ENCODE data around the gene ZNF282.

ZNF282 gene

DNA sequence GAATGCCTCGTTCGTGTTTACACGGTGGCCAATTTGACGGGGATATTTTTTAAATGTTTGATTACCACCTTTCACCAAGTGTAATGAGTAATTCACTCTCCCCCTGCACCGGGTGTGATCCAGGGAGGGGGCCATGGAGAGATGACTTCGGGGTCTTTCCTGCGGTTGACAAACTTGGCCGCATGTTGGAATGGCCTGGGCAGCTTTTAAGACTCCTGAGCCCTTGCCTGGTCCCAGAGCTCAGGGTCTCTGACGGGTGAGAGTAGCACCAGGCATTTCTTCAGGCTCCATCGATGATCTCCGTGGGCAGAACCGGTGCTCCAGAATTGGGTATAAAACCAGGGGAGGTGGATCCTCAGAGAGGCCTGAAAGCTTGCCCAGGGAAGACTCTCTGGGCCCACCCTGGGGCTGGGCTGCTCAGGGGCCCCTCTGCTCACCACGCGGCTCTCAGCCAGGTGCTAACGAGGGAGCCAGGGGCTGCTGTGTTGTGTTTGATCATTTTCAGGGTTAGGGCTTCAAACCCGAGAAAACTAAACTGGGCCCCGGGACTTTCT lies 882 bp downstream of the ZNF282 start:
- no peaks in the 10 kb centered on the region for H3K9me3 ChIP-seq (ENCODE audit: control insufficient read depth, low read length)
- H3K36me3 ChIP-seq (ENCODE audit: control insufficient read depth, insufficient read depth, low read length, severe bottlenecking), result peaks cover 31% of the 10 kb centered on the region
- no peaks in the 10 kb centered on the region for H3K27me3 ChIP-seq (replicated peaks; ENCODE audit: control insufficient read depth, insufficient read depth, low read length)
- H3K4me1 ChIP-seq (ENCODE audit: control insufficient read depth, insufficient read depth, low read length), result peaks cover 16% of the 10 kb centered on the region
- peak overlapping the region; percentile 99 for H3K9ac ChIP-seq (ENCODE audit: low read length)
- peak overlapping the region; percentile 95 for H3K4me3 ChIP-seq (ENCODE audit: low read length)
- DNase-seq (ENCODE audit: low read depth), result peak; percentile 49

DNA sequence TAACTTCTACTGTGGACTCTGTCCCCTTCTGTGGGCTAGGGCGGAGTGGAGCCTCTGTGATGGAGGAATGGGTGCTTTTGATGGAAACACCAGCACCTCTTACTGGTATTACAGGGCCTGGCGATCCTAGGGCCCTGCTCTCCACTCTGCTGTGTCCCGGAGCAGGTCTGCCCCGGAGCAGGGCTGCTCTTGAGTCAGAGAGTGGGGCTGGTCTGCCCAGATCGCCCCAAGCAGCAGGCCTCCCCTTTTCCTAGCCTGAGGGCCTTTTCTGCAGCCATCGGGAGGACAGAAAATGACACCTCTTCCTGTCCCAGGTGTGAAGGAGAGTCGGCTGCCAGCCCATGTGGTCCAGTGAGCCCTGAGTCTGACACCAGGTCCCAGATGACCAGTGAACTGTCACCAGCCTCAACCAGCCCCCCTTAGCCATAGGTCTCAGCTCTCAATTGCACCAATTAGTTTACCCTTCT lies 1.4 kb downstream of the ZNF282 start:
- Histone ChIP-seq H3K27me3 (replicated peaks; ENCODE audit: control insufficient read depth, insufficient read depth, low read length) (no peaks in the 10 kb centered on the region), H3K9me3 (ENCODE audit: control insufficient read depth, low read length) (no peaks in the 10 kb centered on the region), H3K4me3 (ENCODE audit: low read length) (peak overlapping the region; percentile 95), H3K4me1 (ENCODE audit: control insufficient read depth, insufficient read depth, low read length) (peaks cover 16% of the 10 kb centered on the region), H3K9ac (ENCODE audit: low read length) (peak overlapping the region; percentile 99), H3K36me3 (ENCODE audit: control insufficient read depth, insufficient read depth, low read length, severe bottlenecking) (peaks cover 36% of the 10 kb centered on the region)
- peak; percentile 47 for DNase-seq (ENCODE audit: low read depth)

DNA sequence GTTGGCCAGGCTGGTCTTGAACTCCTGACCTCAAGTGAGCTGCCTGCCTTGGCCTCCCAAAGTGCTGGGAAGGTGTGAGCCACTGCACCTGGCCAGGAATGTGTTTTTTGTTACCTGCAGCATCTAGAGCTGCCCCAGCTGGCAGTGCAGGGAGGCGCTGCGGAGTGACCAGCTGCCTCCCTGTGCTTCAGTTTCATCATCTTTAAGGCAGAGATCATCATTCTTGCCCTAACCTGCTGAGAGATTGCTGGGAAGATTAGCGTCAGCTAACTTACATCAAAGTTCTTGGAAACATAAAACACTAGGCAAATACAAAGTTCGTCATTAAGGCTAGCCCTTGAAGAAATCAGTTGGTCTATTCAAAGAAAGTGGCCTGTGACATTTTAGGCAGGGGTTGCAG lies 2.3 kb downstream of the ZNF282 start:
- Histone ChIP-seq H3K9me3 (ENCODE audit: control insufficient read depth, low read length) (no peaks in the 10 kb centered on the region), H3K4me1 (ENCODE audit: control insufficient read depth, insufficient read depth, low read length) (peaks cover 16% of the 10 kb centered on the region), H3K4me3 (ENCODE audit: low read length) (no peak overlapping the region), H3K36me3 (ENCODE audit: control insufficient read depth, insufficient read depth, low read length, severe bottlenecking) (peaks cover 41% of the 10 kb centered on the region), H3K27me3 (replicated peaks; ENCODE audit: control insufficient read depth, insufficient read depth, low read length) (no peaks in the 10 kb centered on the region), H3K9ac (ENCODE audit: low read length) (no peak overlapping the region)
- DNase-seq (ENCODE audit: low read depth), result no peak

- H3K27me3 ChIP-seq (replicated peaks; ENCODE audit: control insufficient read depth, insufficient read depth, low read length), result no peaks in the 10 kb centered on the region
- peaks cover 47% of the 10 kb centered on the region for H3K36me3 ChIP-seq (ENCODE audit: control insufficient read depth, insufficient read depth, low read length, severe bottlenecking)
- no peak overlapping the region for H3K9ac ChIP-seq (ENCODE audit: low read length)
- no peak for DNase-seq (ENCODE audit: low read depth)
- H3K4me1 ChIP-seq (ENCODE audit: control insufficient read depth, insufficient read depth, low read length), result peaks cover 16% of the 10 kb centered on the region
- H3K9me3 ChIP-seq (ENCODE audit: control insufficient read depth, low read length), result no peaks in the 10 kb centered on the region
- no peak overlapping the region for H3K4me3 ChIP-seq (ENCODE audit: low read length)
These were observed 2.9 kb downstream of the ZNF282 start for GRCh38 chr7:149198161-149198816.

- no peaks in the 10 kb centered on the region for H3K27me3 ChIP-seq (replicated peaks; ENCODE audit: control insufficient read depth, insufficient read depth, low read length)
- H3K36me3 ChIP-seq (ENCODE audit: control insufficient read depth, insufficient read depth, low read length, severe bottlenecking), result peaks cover 58% of the 10 kb centered on the region
- H3K4me3 ChIP-seq (ENCODE audit: low read length), result no peak overlapping the region
- H3K9ac ChIP-seq (ENCODE audit: low read length), result no peak overlapping the region
- no peak for DNase-seq (ENCODE audit: low read depth)
- H3K4me1 ChIP-seq (ENCODE audit: control insufficient read depth, insufficient read depth, low read length), result peaks cover 16% of the 10 kb centered on the region
- no peaks in the 10 kb centered on the region for H3K9me3 ChIP-seq (ENCODE audit: control insufficient read depth, low read length)
These were observed 4.1 kb downstream of the ZNF282 start for GRCh38 chr7:149199234-149199995.

- Histone ChIP-seq H3K4me3 (ENCODE audit: low read length) (no peak overlapping the region), H3K9me3 (ENCODE audit: control insufficient read depth, low read length) (no peaks in the 10 kb centered on the region), H3K27me3 (replicated peaks; ENCODE audit: control insufficient read depth, insufficient read depth, low read length) (no peaks in the 10 kb centered on the region), H3K4me1 (ENCODE audit: control insufficient read depth, insufficient read depth, low read length) (peaks cover under 1% of the 10 kb centered on the region), H3K36me3 (ENCODE audit: control insufficient read depth, insufficient read depth, low read length, severe bottlenecking) (peaks cover 85% of the 10 kb centered on the region), H3K9ac (ENCODE audit: low read length) (no peak overlapping the region)
- DNase-seq (ENCODE audit: low read depth), result no peak
These were observed 7.5 kb downstream of the ZNF282 start for GRCh38 chr7:149202831-149203231.

DNA sequence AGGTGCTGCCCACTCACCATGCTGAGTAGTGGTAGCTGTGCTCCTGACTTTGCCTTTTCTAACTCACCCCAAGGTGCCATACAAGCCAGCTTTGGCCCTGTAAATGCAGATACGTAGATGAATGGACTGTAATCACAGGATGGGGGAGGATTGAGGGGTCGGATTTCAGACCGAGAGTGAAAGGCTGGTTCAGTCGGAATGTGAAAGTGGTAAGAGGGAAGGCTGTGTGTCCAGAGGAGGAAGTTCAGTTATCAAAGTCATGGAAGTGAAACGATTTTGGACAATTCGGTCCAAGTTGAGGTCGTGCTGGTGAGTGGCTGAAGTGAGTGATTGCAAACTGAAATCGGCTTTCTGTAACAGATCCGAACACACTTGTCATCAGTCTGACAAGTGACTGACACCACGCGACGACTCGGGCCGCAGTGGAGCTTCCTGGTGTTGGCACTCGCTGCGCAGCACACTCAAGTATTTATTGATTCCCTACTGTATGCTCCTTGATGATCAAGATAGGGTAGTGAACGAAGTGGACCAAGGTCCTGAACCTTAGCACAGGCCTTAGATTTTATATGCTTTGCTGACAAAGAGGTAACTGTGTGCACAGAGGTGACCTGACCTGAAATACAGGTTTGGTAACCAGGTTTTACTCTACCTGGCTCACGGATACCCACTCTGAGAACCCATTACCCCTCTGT lies 10.5 kb downstream of the ZNF282 start:
- DNase-seq (ENCODE audit: low read depth), result no peak
- peaks cover 4% of the 10 kb centered on the region for H3K4me1 ChIP-seq (ENCODE audit: control insufficient read depth, insufficient read depth, low read length)
- no peak overlapping the region for H3K9ac ChIP-seq (ENCODE audit: low read length)
- no peak overlapping the region for H3K4me3 ChIP-seq (ENCODE audit: low read length)
- H3K36me3 ChIP-seq (ENCODE audit: control insufficient read depth, insufficient read depth, low read length, severe bottlenecking), result peaks cover 82% of the 10 kb centered on the region
- no peaks in the 10 kb centered on the region for H3K9me3 ChIP-seq (ENCODE audit: control insufficient read depth, low read length)
- no peaks in the 10 kb centered on the region for H3K27me3 ChIP-seq (replicated peaks; ENCODE audit: control insufficient read depth, insufficient read depth, low read length)

- Histone ChIP-seq H3K27me3 (replicated peaks; ENCODE audit: control insufficient read depth, insufficient read depth, low read length) (no peaks in the 10 kb centered on the region), H3K9ac (ENCODE audit: low read length) (no peak overlapping the region), H3K36me3 (ENCODE audit: control insufficient read depth, insufficient read depth, low read length, severe bottlenecking) (peaks cover 87% of the 10 kb centered on the region), H3K4me1 (ENCODE audit: control insufficient read depth, insufficient read depth, low read length) (peaks cover 4% of the 10 kb centered on the region), H3K4me3 (ENCODE audit: low read length) (no peak overlapping the region), H3K9me3 (ENCODE audit: control insufficient read depth, low read length) (no peaks in the 10 kb centered on the region)
- DNase-seq (ENCODE audit: low read depth), result no peak
These were observed 12.1 kb downstream of the ZNF282 start for GRCh38 chr7:149207324-149208035.

- H3K9me3 ChIP-seq (ENCODE audit: control insufficient read depth, low read length), result no peaks in the 10 kb centered on the region
- H3K9ac ChIP-seq (ENCODE audit: low read length), result no peak overlapping the region
- DNase-seq (ENCODE audit: low read depth), result peak; percentile 35
- no peak overlapping the region for H3K4me3 ChIP-seq (ENCODE audit: low read length)
- no peaks in the 10 kb centered on the region for H3K27me3 ChIP-seq (replicated peaks; ENCODE audit: control insufficient read depth, insufficient read depth, low read length)
- H3K4me1 ChIP-seq (ENCODE audit: control insufficient read depth, insufficient read depth, low read length), result peaks cover 17% of the 10 kb centered on the region
- peaks cover 87% of the 10 kb centered on the region for H3K36me3 ChIP-seq (ENCODE audit: control insufficient read depth, insufficient read depth, low read length, severe bottlenecking)
These were observed 14.3 kb downstream of the ZNF282 start for GRCh38 chr7:149209518-149210269.

GRCh38 chr7:149210551-149210950 lies 15.2 kb downstream of the ZNF282 start:
- H3K4me3 ChIP-seq (ENCODE audit: low read length), result no peak overlapping the region
- H3K36me3 ChIP-seq (ENCODE audit: control insufficient read depth, insufficient read depth, low read length, severe bottlenecking), result peaks cover 94% of the 10 kb centered on the region
- peaks cover 20% of the 10 kb centered on the region for H3K4me1 ChIP-seq (ENCODE audit: control insufficient read depth, insufficient read depth, low read length)
- no peaks in the 10 kb centered on the region for H3K9me3 ChIP-seq (ENCODE audit: control insufficient read depth, low read length)
- no peak overlapping the region for H3K9ac ChIP-seq (ENCODE audit: low read length)
- no peak for DNase-seq (ENCODE audit: low read depth)
- H3K27me3 ChIP-seq (replicated peaks; ENCODE audit: control insufficient read depth, insufficient read depth, low read length), result no peaks in the 10 kb centered on the region
